Activated naive CD4-positive, alpha-beta T cell treated with anti-CD3 and anti-CD28 coated beads, Interleukin-2, amount 10 ng/mL, durations not matched to agents 7 days and 5 days (primary cell): ENCODE results near the gene OXGR1.

ENCODE experiments used
- CTCF ChIA-PET: fragments of 350-600 bp; sonication (Branson Sonifier 250); formaldehyde crosslinking; loops from one replicate; lab custom pipeline; 2021; ENCODE audit warnings: antibody characterized with exemption; lab: Charles Lee
- DNase-seq: peaks from one replicate; pipeline ENCODE4 v3.0.0-alpha.2; 2020
- H3K27ac Mint-ChIP-seq: one replicate; pipeline ENCODE4 v1.8.0; 2021; ENCODE audit warnings: mild to moderate bottlenecking, moderate library complexity, mixed read lengths
- H3K27me3 Mint-ChIP-seq: one replicate; pipeline ENCODE4 v1.8.0; 2021; ENCODE audit warnings: mild to moderate bottlenecking, mixed read lengths
- H3K36me3 Mint-ChIP-seq: one replicate; pipeline ENCODE4 v1.8.0; 2021; ENCODE audit warnings: mixed read lengths
- H3K4me1 Mint-ChIP-seq: one replicate; pipeline ENCODE4 v1.8.0; 2021; ENCODE audit warnings: mixed read lengths
- H3K4me3 Mint-ChIP-seq: one replicate; pipeline ENCODE4 v1.8.0; 2021; ENCODE audit warnings: mild to moderate bottlenecking, moderate library complexity, mixed read lengths
- H3K9me3 Mint-ChIP-seq: one replicate; pipeline ENCODE4 v1.8.0; 2021; ENCODE audit warnings: mixed read lengths

Gene OXGR1

DNA sequence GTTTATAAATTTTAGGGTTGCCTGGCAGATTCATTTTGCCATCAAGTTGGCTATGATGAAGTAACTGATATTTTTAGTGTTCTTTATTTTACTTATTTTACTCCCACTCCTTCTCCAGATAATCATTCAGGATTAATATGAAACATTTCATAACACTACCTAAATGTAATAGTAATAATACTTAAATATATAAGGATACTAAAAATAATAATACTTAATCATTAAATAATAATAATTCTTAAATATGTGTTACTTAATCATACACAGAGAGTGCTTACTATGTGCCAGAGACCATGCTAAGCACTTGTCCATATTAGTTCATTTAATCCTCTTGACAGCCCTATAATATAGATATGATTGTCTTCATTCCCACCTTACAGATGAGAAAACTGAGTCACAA is 23.0 kb upstream of the OXGR1 start:
- Mint-ChIP-seq H3K36me3 (no peaks in the 10 kb centered on the region), H3K9me3 (no peaks in the 10 kb centered on the region), H3K27me3 (peaks cover 24% of the 10 kb centered on the region)

DNA sequence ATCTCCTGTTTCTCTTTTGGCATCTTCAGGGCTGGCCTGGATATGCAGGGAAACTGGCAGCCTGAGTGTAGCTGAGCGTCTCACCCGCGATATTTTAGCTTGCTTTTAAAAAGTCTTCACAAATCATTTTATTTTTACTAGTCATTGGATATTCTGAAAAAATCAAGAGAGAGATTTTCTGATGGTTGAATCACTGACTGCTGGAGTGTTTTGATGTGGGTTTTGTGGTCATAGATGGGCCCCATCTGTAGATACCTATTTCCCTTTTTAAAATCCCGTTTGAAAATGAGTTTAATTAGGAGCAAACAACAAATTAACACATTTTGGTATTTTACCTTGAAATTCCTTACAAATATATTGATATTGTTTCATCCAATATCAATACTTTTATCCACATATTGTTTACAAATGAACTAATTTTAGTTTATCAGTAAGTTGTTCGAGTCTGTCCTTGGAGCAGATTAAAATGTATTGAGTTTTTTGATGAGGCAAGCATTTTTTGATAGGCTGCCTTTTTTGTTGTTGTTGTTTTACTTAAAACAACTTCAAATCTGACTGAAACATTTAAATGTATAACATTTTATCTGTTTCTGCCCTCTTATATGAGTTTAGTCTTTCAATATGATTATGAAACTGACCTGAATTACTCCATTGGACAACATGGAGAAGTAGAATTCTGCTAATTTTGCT is 21.5 kb upstream of the OXGR1 start:
- H3K9me3 Mint-ChIP-seq = no peaks in the 10 kb centered on the region
- CTCF ChIA-PET = interaction anchor here (0.6 kb wide), 1 partner anchor 504 kb away, joined by 3 read pairs; no protein-coding TSS in a partner anchor
- peaks cover 24% of the 10 kb centered on the region for H3K27me3 Mint-ChIP-seq
- no peak overlapping the region for H3K27ac Mint-ChIP-seq
- H3K4me3 Mint-ChIP-seq = no peak overlapping the region
- peaks cover 5% of the 10 kb centered on the region for H3K4me1 Mint-ChIP-seq
- DNase-seq = peak; percentile 21
- no peaks in the 10 kb centered on the region for H3K36me3 Mint-ChIP-seq

More for the DNA sequence above, 23.0 kb upstream of the OXGR1 start:
- CTCF ChIA-PET = interaction anchor here (0.9 to 1.4 kb wide), 2 partner anchors 10 to 11 kb away, joined by 4 to 5 read pairs; no protein-coding TSS in a partner anchor
- no peak for DNase-seq
- peaks cover 5% of the 10 kb centered on the region for H3K4me1 Mint-ChIP-seq
- no peak overlapping the region for H3K4me3 Mint-ChIP-seq
- H3K27ac Mint-ChIP-seq = no peak overlapping the region

DNA sequence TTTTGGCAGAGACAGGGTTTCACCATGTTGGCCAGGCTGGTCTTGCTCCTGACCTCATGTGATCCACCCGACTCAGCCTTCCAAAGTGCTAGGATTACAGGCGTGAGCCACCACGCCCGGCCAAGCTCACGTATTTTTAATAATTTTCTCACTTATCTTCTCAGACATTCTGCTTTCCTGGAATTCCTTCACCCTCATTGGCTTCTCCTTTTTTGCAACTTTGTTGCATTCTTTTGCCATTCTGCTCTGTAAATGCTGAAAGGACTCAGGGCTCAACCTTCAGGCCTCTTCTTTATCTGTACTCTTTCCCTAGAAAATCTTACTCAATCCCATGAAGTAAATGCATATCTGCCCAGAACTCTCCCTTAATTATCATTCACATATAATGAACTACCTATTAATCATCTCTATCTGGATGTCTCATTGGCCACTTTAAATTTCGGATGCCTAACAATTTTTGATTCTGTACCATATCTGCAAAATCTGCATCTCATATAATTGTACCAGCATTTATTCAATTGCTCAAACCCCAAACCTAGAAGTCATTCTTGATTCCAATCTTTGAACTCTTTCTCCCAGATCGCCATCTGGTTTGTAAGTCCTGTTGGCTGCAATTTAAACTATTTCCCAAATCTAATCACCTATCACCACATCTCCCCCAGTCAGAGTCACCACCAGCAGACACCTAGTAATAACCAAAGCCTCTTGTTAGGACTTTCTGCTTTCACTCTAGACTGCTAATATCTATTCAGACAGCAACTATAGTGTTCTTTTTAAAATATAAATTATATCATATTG is 18.2 kb upstream of the OXGR1 start:
- Mint-ChIP-seq H3K4me3 (no peak overlapping the region), H3K27ac (no peak overlapping the region), H3K9me3 (no peaks in the 10 kb centered on the region), H3K4me1 (peaks cover 5% of the 10 kb centered on the region), H3K27me3 (peaks cover 18% of the 10 kb centered on the region), H3K36me3 (no peaks in the 10 kb centered on the region)
- CTCF ChIA-PET = no interaction called here
- DNase-seq = no peak

DNA sequence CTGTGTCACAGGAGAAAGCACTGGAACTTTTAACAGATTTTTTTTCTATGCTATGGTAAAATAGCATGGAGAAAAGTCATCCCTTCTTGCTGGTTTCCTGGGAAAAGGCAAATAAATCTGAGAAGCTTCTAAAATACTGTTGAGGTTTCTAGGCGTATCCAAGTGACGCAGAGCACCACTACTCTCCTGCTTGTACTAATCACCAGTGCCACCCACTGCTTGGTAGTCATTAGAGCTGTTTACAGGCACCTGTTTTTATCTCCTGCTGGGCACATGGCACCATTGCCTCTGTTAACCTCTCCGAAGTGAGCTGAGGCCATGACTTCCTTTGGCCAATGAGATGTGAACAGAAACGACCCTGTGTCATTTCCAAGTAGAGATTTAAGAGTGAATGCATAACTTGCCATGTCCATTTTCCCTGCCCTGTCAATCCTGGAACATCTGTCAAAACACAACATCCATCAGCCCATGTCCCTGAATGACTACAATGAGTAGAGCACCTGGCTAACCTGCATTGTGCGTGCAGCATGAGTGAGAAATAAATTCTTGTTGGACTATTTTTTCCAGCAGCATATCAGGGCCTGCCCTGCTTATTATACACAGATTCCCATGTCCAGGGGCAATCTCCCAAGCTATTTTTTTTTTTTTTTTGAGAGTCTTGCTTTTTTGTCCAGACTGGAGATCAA is 17.3 kb upstream of the OXGR1 start:
- Mint-ChIP-seq H3K9me3 (no peaks in the 10 kb centered on the region), H3K36me3 (no peaks in the 10 kb centered on the region), H3K4me1 (peaks cover 5% of the 10 kb centered on the region), H3K27me3 (peaks cover 16% of the 10 kb centered on the region), H3K4me3 (no peak overlapping the region), H3K27ac (no peak overlapping the region)
- DNase-seq = no peak
- CTCF ChIA-PET = no interaction called here

DNA sequence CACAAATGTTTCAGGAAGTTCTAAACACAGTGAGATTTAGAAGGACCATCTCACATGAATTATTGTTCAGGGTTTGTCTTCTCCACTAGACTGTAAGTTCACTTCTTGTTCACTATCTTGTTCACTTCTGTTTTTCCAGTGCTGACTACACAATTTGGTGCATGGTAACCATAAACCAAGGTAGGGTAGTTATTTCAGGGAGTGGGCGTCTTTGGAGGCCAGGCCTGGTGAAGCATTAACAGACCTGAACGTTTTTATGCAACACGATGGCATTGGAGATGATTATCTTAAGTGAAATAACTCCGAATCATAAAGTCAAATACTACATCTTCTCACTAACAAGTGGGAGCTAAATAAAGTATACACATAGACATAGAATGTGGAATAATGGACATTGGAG is 14.4 kb upstream of the OXGR1 start:
- no peaks in the 10 kb centered on the region for H3K9me3 Mint-ChIP-seq
- CTCF ChIA-PET = interaction anchor here (0.7 kb wide), 1 partner anchor 20 kb away, joined by 3 read pairs; no protein-coding TSS in a partner anchor
- H3K4me1 Mint-ChIP-seq = no peaks in the 10 kb centered on the region
- H3K36me3 Mint-ChIP-seq = no peaks in the 10 kb centered on the region
- H3K4me3 Mint-ChIP-seq = no peak overlapping the region
- H3K27ac Mint-ChIP-seq = no peak overlapping the region
- peaks cover 7% of the 10 kb centered on the region for H3K27me3 Mint-ChIP-seq
- no peak for DNase-seq

DNA sequence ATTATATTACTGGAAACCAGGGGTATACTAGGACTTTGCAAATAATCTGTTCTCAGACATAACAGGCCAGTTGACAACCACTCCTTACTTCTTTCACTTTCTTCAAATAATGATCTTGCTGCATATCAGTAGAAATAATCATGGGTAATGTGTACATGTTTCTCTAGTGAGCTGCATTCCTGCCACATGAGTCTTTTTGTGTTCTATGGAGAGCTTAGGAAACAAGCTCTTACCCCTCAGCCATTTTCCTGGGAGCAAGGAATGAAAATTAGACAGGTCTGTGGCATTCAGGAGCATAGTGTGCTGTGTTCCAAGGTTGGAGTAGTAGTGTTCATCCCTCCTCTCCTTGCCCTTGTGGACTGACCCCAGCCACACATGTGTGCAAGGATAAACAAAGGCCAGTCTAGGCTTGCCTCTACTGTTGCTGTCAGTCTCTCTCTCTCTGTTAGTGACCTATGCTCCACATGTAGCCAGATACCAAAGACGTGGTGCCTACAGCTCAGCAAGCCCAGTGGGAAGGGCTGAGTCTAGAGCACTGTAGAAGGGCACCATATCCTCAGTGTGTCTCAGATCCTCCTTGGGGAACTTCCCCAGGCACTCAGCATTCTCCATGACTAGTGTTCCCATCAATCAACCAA is 11.5 kb upstream of the OXGR1 start:
- Mint-ChIP-seq H3K27ac (no peak overlapping the region), H3K36me3 (no peaks in the 10 kb centered on the region), H3K9me3 (no peaks in the 10 kb centered on the region), H3K4me3 (no peak overlapping the region), H3K4me1 (no peaks in the 10 kb centered on the region), H3K27me3 (peaks cover 10% of the 10 kb centered on the region)
- no peak for DNase-seq
- CTCF ChIA-PET = interaction anchor here (1.5 kb wide), 1 partner anchor 13 kb away, joined by 4 read pairs; no protein-coding TSS in a partner anchor

DNA sequence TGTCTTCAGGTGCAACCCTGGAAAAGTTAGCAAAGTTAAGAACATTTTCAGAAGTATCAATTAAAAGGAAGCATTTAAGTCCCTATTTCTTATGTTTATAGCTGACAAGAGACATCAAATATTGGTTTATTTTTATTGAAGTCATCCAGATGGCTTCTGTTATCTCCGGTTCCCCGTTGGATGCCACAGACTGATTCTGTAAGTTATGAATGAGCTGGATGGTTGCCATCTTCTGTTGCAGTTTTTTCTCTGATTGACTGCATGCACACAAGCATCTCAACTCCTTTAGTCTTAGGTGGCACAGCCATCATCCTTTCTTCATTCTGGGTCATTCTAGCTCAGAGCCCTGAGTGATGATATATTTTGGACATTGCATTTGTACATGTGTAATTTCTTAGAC is 10.6 kb upstream of the OXGR1 start:
- no peaks in the 10 kb centered on the region for H3K4me1 Mint-ChIP-seq
- CTCF ChIA-PET = interaction anchor here (1.5 kb wide), 1 partner anchor 14 kb away, joined by 4 read pairs; no protein-coding TSS in a partner anchor
- H3K27ac Mint-ChIP-seq = no peak overlapping the region
- peaks cover 7% of the 10 kb centered on the region for H3K27me3 Mint-ChIP-seq
- no peak for DNase-seq
- no peak overlapping the region for H3K4me3 Mint-ChIP-seq
- H3K36me3 Mint-ChIP-seq = no peaks in the 10 kb centered on the region
- H3K9me3 Mint-ChIP-seq = no peaks in the 10 kb centered on the region

DNA sequence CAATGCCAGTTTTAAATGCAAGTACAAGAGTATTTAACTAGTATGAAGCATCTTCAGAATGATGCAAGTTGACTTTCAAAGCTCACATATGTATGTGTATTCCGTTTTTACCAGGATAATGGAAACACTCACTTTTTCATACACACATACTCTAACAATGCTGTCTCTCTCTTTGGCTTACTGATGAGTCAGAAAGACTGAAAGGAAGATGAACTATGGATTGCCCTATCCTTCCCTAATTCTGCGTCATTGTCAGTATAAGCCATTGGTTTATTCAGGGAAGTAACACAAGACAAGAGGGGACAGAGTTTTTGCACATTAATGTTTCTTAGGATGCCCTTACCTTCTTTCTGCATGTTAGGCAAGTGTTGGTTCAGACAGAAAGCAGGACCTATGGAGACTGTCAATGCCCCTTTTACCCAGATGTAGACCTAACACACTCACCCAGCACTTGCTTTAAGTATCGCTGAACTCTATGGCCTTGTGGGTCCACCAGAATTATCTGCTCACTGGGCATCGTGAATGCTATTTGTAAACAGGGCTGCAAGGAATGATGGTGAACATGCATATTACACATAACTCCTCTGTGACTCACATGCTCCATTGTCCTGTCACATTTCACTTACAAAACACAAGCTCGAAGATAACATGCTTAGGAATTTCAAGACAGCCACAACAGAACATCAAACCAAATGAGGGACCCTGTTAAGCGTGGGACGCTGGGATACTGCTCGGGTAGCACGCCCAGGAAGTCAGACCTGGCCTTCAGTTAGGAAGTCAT is 10.0 kb upstream of the OXGR1 start:
- H3K27ac Mint-ChIP-seq = no peak overlapping the region
- H3K4me3 Mint-ChIP-seq = no peak overlapping the region
- DNase-seq = no peak
- H3K4me1 Mint-ChIP-seq = no peaks in the 10 kb centered on the region
- CTCF ChIA-PET = interaction anchor here (0.9 to 1.5 kb wide), 2 partner anchors 14 to 24 kb away, joined by 3 to 4 read pairs; no protein-coding TSS in a partner anchor
- peaks cover 7% of the 10 kb centered on the region for H3K27me3 Mint-ChIP-seq
- H3K36me3 Mint-ChIP-seq = no peaks in the 10 kb centered on the region
- no peaks in the 10 kb centered on the region for H3K9me3 Mint-ChIP-seq

DNA sequence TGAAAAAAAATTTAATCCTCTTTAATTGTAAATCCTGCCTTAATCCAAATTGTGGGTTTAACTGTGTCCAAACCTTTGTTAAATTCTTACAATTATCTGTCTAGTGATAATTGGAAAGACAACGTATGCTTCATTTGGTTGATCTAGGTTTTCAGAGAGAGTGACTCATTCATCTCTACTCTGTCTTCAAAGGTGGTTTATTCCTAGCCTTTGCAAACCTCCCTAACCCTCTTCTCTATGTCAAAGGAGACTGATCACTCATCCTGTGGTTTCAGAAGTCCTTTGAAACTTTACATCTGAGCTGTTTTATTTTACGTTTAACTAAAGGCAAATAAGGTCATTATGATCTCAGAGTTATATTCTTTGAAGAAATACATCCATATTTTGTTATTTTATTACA is 8.8 kb upstream of the OXGR1 start:
- DNase-seq = no peak
- Mint-ChIP-seq H3K27ac (no peak overlapping the region), H3K27me3 (peaks cover 7% of the 10 kb centered on the region), H3K4me3 (no peak overlapping the region), H3K9me3 (no peaks in the 10 kb centered on the region), H3K4me1 (no peaks in the 10 kb centered on the region), H3K36me3 (no peaks in the 10 kb centered on the region)
- CTCF ChIA-PET = interaction anchor here (0.9 kb wide), 2 partner anchors 25 to 45 kb away, joined by 3 read pairs; no protein-coding TSS in a partner anchor

DNA sequence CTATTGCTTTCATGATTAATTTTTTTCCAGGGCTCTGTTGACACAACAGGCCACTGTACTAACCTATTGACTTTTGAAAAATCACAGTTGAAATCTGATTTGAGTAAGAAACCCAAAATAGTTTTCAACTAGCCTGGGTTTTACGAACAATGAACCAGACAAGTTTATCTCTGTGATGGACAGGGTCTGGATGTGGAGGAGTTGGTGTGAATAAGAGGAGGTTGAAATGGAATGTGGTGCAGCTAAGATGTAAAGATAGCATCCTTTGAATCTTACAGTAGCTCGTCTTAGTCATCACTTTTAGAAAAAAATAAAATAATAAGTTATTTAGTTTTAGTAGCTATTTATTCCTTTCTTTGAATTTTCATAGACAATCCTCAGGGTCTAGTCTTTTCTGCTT is 8.3 kb upstream of the OXGR1 start:
- no peaks in the 10 kb centered on the region for H3K9me3 Mint-ChIP-seq
- DNase-seq = no peak
- no peaks in the 10 kb centered on the region for H3K4me1 Mint-ChIP-seq
- CTCF ChIA-PET = no interaction called here
- no peak overlapping the region for H3K27ac Mint-ChIP-seq
- no peaks in the 10 kb centered on the region for H3K36me3 Mint-ChIP-seq
- H3K4me3 Mint-ChIP-seq = no peak overlapping the region
- peaks cover 7% of the 10 kb centered on the region for H3K27me3 Mint-ChIP-seq

DNA sequence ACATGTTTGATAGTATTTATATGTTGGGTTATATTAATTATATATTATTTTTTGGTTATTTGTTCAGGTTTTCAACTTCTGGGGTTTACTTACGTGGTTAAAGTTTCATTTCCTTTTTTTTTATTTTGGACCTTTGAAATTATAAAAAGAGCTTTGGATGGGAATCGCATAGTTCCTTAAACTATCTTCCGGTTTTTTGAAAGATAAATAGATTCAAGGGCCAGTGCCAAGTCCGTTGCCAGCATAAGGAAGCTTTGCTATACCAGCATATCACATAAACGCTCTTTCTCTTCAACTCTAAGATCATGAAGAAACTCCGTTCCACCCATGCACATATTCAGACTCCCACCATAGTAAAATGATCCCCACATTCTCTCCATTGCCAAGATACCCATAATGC is 7.4 kb upstream of the OXGR1 start:
- Mint-ChIP-seq H3K4me1 (no peaks in the 10 kb centered on the region), H3K9me3 (no peaks in the 10 kb centered on the region), H3K4me3 (no peak overlapping the region), H3K27ac (no peak overlapping the region), H3K27me3 (peaks cover 7% of the 10 kb centered on the region), H3K36me3 (no peaks in the 10 kb centered on the region)
- DNase-seq = no peak
- CTCF ChIA-PET = no interaction called here

DNA sequence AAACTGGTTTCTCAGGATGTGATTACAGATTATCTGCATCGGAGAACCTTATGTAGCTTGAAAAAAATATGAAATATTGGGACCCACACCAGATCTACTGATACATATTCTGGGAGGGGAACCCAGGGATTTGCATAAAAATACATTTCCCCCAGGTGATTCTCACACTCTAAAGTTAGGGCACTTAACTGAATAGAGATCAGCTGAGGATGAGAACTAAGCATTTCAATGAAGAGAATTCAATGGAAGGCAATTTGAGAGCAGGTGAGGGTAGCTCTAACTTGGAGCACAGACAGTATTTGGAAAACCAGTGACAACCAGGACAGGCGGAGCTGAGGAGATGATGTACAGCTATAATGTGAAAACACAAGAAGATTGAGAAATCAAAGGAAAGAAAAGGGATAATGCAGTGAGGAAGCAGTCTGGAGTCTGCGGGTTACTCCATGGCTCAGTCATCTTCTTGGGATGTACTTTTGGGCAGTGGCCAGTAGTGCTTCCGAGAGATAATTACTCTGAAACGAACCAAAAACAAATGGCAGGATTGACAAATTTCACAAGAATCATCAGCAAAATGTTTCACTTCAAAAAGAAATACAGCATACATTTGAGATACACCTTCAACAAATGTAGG is 6.1 kb upstream of the OXGR1 start:
- H3K4me3 Mint-ChIP-seq = no peak overlapping the region
- H3K36me3 Mint-ChIP-seq = no peaks in the 10 kb centered on the region
- H3K4me1 Mint-ChIP-seq = no peaks in the 10 kb centered on the region
- no peak for DNase-seq
- no peak overlapping the region for H3K27ac Mint-ChIP-seq
- peaks cover 4% of the 10 kb centered on the region for H3K27me3 Mint-ChIP-seq
- H3K9me3 Mint-ChIP-seq = no peaks in the 10 kb centered on the region
- CTCF ChIA-PET = interaction anchor here (0.9 kb wide), 1 partner anchor 42 kb away, joined by 3 read pairs; no protein-coding TSS in a partner anchor

DNA sequence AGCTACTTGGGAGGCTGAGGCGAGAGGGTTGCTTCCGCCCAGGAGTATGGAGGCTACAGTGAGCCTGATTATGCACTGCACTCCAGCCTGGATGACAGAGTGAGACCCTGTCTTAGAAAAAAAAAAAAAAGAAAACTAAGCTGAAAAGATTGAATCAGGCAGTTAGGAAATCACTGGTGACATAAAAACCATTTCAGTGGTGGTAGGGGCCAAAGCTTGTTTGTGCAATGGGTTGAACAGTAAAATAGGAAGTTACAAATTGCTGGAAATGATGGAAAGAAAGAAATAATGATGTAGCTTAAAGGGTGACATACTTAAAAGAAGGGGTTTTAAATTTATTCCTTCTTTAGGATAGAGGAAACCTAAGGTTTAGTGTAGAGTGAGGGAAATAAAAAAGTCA is 4.8 kb upstream of the OXGR1 start:
- Mint-ChIP-seq H3K4me3 (no peak overlapping the region), H3K27me3 (peaks cover 14% of the 10 kb centered on the region), H3K36me3 (no peaks in the 10 kb centered on the region), H3K27ac (no peak overlapping the region), H3K9me3 (no peaks in the 10 kb centered on the region), H3K4me1 (no peaks in the 10 kb centered on the region)
- CTCF ChIA-PET = no interaction called here
- DNase-seq = no peak
